ENCODE measurements around the gene MEF2B.
"Not testable (repeated sequence)": the region's sequence is repeated elsewhere in the genome, so short reads cannot be mapped to it uniquely, and the experiment has no call there.

The MEF2B gene

GRCh38 chr19:19193926-19194325, 23.9 kb upstream of the MEF2B start:
- DNase-seq (ENCODE audit: low read depth, low spot score) = no peak

- no peak for DNase-seq (ENCODE audit: low read depth, low spot score)
Observed at GRCh38 chr19:19192910-19193423, 22.9 kb upstream of the MEF2B start.

- DNase-seq (ENCODE audit: low read depth, low spot score) = peak; percentile 100
Observed at GRCh38 chr19:19192078-19192882, 22.2 kb upstream of the MEF2B start, which contains the start of the genes BORCS8 and RFXANK. BORCS8 (minus strand) TSS chr19:19192152; CDS start chr19:19192117, 35 bp downstream. RFXANK (plus strand) TSS chr19:19192258; CDS start chr19:19193947, 1,689 bp downstream.

- no peak for DNase-seq (ENCODE audit: low read depth, low spot score)
Observed at GRCh38 chr19:19191768-19192077, 21.7 kb upstream of the MEF2B start.

- DNase-seq (ENCODE audit: low read depth, low spot score) = no peak
Observed at GRCh38 chr19:19186742-19187141, 16.7 kb upstream of the MEF2B start.

GRCh38 chr19:19185853-19186740, 16.0 kb upstream of the MEF2B start:
- peak; percentile 50 for DNase-seq (ENCODE audit: low read depth, low spot score)

- DNase-seq (ENCODE audit: low read depth, low spot score) = no peak
Observed at GRCh38 chr19:19181488-19181998, 11.5 kb upstream of the MEF2B start.

GRCh38 chr19:19179548-19180441, 9.7 kb upstream of the MEF2B start:
- DNase-seq (ENCODE audit: low read depth, low spot score) = peak; percentile 24

- no peak for DNase-seq (ENCODE audit: low read depth, low spot score)
Observed at GRCh38 chr19:19176950-19177349, 6.9 kb upstream of the MEF2B start.

GRCh38 chr19:19173243-19173642, 3.2 kb upstream of the MEF2B start:
- DNase-seq (ENCODE audit: low read depth, low spot score) = not testable (repeated sequence)

- no peak for DNase-seq (ENCODE audit: low read depth, low spot score)
Observed at GRCh38 chr19:19171821-19172532, 1.9 kb upstream of the MEF2B start.

- DNase-seq (ENCODE audit: low read depth, low spot score) = no peak
Observed at GRCh38 chr19:19170873-19171672, 1.0 kb upstream of the MEF2B start.

GRCh38 chr19:19169236-19170052, 619 bp downstream of the MEF2B start:
- DNase-seq (ENCODE audit: low read depth, low spot score) = no peak

- no peak for DNase-seq (ENCODE audit: low read depth, low spot score)
Observed at GRCh38 chr19:19167612-19168011, 2.5 kb downstream of the MEF2B start.

GRCh38 chr19:19165396-19165795, 4.7 kb downstream of the MEF2B start:
- no peak for DNase-seq (ENCODE audit: low read depth, low spot score)

GRCh38 chr19:19162495-19162894, 7.6 kb downstream of the MEF2B start:
- no peak for DNase-seq (ENCODE audit: low read depth, low spot score)

GRCh38 chr19:19160461-19161035, 9.5 kb downstream of the MEF2B start:
- DNase-seq (ENCODE audit: low read depth, low spot score) = no peak

GRCh38 chr19:19159534-19159933, 10.5 kb downstream of the MEF2B start:
- no peak for DNase-seq (ENCODE audit: low read depth, low spot score)
